ENCODE measurements around the gene RBBP8NL. TPM values are rescaled to one million over a fixed set of nuclear protein-coding genes. Genes with fewer than 3 reads are reported as not detected.
"Not testable (repeated sequence)": the region's sequence is repeated elsewhere in the genome, so short reads cannot be mapped to it uniquely, and the experiment has no call there.

RBBP8NL gene
- total RNA-seq, 1 donor from 2014 or later, result not detected

GRCh38 chr20:62441987-62442539 is 14.7 kb upstream of the RBBP8NL start:
- DNase-seq, result no peak

GRCh38 chr20:62439218-62439617 is 11.9 kb upstream of the RBBP8NL start:
- no peak for DNase-seq

DNA sequence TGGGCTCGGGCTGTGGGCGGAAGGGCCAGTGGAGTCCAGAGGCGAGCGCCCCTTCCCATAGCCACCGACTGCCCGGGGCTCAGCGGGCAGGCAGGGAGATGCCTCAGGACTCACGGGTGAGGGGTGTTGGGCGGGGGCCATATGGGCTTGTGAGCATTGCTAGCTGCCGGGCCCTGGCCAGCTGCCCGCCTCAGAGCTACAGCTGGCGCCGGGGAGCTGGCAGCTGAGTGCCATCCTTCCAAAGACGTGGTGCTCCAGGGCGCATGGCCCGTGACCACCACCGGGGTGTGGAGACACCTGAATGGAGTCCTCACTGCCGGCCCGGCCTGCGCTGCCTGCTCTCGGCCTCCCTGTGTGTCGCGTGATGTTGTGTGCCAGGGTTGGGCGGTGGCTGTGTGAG is 10.6 kb upstream of the RBBP8NL start:
- no peak for DNase-seq

- DNase-seq, result no peak
These were observed 10.2 kb upstream of the RBBP8NL start for GRCh38 chr20:62437496-62437895.

DNA sequence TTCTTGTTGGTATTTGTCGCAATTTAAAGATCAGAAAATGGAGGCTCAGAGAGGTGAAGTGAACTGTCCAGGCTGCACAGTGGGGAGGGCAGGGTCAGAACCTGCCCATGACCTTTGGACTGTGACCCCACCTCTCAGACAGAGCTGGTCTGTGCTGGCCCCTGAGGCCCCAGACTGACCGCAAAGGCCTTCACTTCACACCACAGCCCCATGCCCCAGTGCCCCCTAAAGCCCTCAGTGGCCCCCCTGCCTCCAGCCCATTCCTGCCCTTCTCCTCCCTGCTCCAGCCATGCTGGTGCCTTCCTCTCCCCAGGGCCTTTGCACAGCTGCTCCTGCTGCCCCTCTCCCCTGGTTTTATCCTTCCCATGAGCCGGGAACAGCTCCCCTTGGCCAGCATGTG is 9.4 kb upstream of the RBBP8NL start:
- DNase-seq, result no peak

DNA sequence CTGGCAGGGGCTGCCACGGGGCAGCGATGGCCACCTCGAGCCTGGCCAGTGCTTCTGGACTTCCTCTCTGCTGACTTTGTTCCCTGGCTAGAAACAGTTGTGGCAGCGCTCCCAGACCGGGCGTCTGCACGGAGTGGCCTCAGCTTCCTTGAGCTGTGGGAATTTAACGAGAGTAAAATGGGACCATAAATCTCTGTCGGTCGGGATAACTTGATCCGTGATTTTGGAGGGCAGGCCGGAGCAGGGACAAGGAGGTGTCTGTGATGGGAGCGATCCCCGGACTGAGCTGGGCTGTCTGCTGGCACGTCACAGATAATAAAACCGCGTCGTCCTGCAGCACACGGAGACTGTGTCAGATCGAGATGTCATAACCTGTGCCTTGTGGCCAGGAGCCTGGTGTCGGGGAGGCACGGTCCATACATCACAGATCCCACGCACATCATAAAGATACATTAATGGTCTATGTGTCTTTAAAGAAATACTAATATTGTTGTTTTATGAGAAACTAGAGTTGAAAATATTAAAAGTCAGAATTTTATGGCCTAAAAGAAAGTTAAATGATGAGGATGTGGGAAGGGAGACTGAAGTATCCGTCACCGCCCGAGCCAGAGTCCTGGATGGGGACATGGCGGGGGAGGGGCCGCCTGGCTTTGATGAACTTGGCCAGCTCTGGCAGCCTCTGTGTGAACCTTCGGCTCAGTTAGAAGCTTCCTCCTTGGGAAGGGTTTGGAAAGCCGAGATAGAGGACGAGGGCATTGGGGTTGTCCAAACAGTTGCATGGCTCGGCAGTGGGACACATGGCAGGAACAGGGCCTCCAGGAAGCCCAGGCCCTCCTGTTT is 6.5 kb upstream of the RBBP8NL start:
- no peak for DNase-seq

DNA sequence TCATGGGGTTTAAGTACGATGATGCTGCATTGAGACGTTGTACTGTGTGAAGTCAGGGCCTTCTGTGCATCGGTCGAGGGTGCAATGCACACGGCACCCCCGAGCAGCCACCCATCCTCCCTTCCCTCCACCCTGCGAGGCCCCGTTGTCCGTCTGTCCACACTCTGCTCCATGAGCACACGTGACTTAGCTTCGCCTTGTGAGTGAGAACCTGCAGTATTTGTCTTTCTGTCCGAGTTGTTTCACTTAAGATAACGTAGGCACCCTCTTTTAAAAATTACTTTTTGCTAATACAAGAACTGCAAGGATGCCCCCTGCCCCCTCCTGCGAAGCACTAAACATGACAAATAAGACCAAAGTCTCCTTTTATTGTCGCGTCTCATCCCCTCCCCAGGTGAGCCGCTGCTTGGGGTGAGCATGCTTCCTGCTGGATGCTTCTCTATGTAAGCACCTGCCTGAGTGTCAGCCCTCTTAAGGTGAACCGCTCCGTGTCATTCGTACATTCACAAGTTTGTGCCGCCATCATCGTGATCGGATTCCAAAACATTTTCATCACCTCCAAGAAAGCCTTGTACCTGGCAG is 3.6 kb upstream of the RBBP8NL start:
- no peak for DNase-seq

- DNase-seq, result no peak
These were observed 3.0 kb upstream of the RBBP8NL start for GRCh38 chr20:62430311-62430853.

DNA sequence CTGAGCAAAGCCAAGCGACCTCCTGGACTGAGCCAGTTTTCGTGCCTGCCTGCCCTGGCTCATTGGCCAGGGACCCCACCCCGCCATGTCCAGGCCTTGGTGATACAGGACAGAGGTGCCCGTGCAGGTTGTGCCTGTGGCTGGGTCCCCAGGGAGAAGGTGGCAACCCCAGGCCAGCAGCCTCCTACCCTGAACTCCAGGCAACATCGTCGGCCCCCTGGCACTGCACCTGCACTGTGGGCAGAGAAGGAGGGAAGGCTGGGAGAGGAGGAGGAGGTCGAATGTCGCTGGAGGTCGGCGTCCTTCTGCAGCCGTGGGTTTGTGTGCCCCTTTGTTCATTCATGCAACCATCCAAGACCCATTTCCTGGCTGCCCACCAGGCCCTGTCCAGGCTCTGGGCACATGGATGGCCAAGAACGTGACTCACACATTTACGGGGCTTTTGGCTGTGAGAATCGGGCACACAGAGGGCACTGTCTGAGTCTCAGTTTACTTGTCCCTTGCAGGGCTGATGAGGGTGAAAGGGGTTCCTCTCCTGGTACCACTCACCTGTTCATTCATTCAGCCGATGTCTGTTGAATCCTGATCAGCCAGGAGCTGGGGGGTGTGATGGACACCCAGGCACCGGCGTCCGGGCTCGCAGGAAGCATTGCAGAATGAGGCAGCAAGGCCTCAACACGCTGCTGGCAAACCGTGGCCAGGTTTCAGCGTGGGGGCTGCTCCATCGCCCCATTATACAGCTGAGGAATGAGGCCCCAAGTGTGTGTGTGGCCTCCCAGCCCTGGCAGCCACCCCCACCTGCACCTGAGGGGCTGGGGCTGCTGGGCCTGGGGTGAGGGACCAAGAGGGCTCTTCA is 2.3 kb upstream of the RBBP8NL start:
- DNase-seq, result no peak

- DNase-seq, result no peak
These were observed 1.3 kb upstream of the RBBP8NL start for GRCh38 chr20:62428396-62429295.

- DNase-seq, result no peak
These were observed 648 bp upstream of the RBBP8NL start for GRCh38 chr20:62428002-62428372.

DNA sequence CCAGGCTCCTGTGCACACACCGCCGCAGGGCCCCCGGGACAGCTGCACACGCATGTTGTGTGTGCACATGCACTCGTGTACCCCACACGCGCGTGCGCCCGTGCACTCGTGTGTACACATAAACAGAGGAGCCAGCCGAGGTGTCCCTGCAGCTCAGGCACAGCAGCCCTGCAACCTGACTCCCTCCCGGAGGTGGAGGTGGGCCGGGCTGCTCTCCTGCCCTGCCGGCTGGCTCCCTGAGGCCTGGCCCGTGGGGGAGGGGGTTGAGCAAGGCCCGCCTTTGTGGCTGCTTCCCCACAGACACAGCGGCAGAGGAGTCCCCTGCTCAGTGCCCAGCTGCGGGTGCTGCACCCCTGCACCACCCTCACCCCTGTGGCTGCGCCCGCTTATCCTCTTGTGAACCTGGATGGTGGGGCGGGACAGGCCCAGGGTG is 624 bp downstream of the RBBP8NL start:
- no peak for DNase-seq

DNA sequence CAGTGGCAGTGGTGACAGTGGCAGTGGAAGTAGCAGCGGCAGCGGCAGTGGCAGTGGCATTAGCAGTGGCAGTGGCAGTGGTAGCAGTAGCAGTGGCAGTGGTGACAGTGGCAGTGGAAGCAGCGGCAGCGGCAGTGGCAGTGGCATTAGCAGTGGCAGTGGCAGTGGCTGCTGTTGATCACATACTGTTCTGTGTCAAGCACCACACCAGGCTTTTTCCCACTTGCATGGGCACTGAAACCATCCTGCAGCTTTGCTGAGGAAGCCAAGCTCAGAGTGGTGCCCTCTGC is 1.3 kb downstream of the RBBP8NL start:
- DNase-seq, result not testable (repeated sequence)

- no peak for DNase-seq
These were observed 1.9 kb downstream of the RBBP8NL start for GRCh38 chr20:62425281-62426058.

GRCh38 chr20:62424249-62425107 is 2.9 kb downstream of the RBBP8NL start:
- DNase-seq, result no peak

GRCh38 chr20:62423326-62423706 is 4.0 kb downstream of the RBBP8NL start:
- no peak for DNase-seq

- DNase-seq, result no peak
These were observed 4.6 kb downstream of the RBBP8NL start for GRCh38 chr20:62422636-62423325.

DNA sequence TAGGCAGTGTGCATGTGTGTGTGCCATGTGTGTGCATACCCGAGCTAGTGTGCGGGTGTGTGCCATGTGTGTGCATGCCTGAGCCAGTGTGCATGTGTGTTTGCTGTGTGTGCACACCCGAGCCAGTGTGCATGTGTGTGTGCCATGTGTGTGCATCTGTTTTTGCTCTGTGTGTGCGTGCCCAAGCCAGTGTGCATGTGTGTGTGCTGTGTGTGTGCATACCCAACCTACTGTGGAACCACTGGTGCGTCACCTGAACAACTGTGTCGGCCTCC is 5.7 kb downstream of the RBBP8NL start:
- no peak for DNase-seq

- no peak for DNase-seq
These were observed 6.3 kb downstream of the RBBP8NL start for GRCh38 chr20:62420846-62421715.
